Measurements from ENCODE around the gene NAV2.

- TF ChIP-seq CTCF (IDR thresholded peaks at IDR 0.05 in 8 of 11, conservative IDR thresholded peaks at IDR 0.05 in 3 of 11) (no peak), POLR2AphosphoS5 (IDR thresholded peaks at IDR 0.05) (no peak), POLR2A (IDR thresholded peaks at IDR 0.05) (no peak)
Observed at GRCh38 chr11:19800162-19800561, 87.5 kb downstream of the NAV2 start.
